Glomerular visceral epithelial cell (primary cell): ENCODE measurements around the gene SYT2.
"Not testable (repeated sequence)": the region's sequence is repeated elsewhere in the genome, so short reads cannot be mapped to it uniquely, and the experiment has no call there.

Source experiments
- DNase-seq: peaks from one replicate; pipeline ENCODE4 v3.0.0-alpha.2; 2016; ENCODE audit errors: extremely low spot score

The SYT2 gene

DNA sequence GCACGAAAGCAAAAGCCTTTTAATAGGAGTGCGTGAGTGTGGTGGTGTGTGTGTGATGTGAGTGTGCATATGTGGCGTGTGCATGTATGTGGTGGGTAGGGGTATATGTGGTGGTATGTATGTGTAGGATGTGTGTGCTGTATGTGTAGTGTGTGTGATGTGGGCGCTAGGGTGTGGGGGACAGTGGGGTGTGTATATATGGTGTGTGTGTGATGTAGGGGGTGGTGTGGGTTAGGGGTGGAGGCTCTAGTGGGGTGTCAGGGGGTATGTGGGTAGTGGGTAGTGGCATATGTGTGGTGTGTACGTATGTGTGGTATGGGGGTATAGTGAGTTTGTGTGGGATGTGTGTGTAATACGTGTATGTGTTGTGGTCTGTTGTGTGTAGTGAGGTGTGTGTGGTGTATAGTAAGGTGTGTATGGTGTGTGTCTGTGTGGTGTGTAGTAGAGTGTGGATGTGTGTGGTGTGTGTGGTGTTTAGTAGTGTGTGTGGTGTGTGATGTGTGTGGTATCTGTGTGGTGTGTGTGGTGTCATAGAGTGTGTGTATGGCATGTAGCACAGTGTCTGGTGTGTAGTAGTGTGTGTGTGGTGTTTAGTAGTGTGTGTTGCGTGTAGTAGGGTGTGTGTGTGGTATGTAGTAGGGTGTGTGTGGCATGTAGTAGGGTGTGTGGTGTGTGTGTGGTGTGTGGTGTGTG, 86.0 kb downstream of the SYT2 start:
- no peak for DNase-seq

- DNase-seq: not testable (repeated sequence)
Observed at GRCh38 chr1:202623476-202623875, 86.8 kb downstream of the SYT2 start.

DNA sequence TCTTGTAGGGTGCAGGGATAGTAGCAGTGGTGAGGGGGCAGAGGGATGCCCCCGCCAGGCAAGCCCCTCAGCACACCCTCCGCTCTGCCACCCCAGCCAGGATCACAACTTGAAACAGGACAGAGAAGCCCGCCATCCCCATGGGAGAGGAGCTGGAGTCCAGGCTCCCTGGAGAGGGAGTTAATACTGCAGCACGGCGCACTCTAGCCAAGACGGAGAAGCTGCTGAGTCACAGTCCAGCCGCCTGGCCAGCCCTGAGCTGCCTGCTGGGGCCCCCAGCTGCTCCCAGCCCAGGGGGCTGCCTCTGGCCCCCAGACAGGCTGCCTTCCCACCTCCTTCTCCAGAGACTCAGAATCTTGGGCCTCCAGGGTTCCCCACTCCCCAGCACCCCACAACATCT, 87.2 kb downstream of the SYT2 start:
- peak; percentile 47 for DNase-seq

DNA sequence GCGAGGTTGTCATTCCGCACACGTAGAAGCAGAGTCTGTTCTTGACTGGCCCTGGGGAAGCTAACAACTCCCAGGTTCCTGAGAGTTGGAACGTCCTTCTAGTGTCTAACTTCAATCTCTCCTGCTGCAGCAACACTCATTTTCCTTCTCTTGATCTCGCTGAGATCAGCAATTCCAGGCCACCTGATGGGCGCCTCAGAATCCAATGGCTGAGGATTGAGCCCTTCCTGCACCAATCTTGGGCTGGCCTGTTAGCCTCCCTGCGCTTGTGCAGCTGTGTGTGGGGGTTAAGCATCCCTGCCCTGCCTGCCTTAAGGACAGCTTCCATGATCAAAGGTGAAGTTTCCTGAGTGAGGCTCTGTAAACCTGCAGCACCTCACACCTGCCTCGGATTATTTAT, 87.9 kb downstream of the SYT2 start:
- no peak for DNase-seq

GRCh38 chr1:202621446-202621845, 88.8 kb downstream of the SYT2 start:
- no peak for DNase-seq

DNA sequence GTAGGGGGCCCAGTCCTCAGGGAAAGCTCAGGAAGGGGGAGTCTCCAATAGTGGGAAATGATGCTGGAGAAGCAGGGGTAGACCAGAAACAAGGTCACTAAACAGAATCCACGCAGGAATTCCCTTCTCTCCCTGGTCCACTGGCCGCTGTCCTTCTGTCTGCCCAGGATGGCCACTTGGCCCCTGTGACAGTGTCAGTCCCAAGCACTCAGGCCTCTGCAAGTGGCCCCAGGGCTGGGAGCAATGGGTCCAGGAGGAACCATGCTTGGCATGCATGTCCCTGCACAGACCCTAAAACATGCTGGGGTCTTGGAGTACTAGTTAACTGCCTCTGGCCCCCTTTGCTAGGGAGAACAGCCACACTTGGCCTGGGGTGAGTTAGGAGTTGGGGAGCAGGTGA, 90.2 kb downstream of the SYT2 start:
- not testable (repeated sequence) for DNase-seq

- no peak for DNase-seq
Observed at GRCh38 chr1:202619505-202619904, 90.7 kb downstream of the SYT2 start.

DNA sequence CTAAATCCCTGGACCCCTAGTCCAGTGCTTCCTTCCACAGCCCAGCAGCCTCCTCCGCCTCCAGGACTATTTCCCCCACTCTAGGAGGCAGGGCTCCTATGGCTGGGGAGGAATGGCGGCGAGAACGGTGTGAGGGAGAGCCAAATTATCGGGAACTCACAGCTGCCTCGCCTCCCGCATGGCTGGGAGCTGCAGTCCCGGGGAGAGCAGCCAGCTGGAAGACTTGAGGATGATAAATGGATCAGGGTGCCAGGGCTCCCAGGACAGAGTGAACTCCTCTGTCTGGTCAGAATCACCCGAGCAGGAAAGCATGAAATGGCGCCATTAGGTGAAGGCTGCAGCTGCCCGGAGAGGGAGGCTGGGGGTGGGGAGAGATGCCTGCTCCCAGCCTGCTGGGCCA, 91.2 kb downstream of the SYT2 start:
- DNase-seq: peak; percentile 67

DNA sequence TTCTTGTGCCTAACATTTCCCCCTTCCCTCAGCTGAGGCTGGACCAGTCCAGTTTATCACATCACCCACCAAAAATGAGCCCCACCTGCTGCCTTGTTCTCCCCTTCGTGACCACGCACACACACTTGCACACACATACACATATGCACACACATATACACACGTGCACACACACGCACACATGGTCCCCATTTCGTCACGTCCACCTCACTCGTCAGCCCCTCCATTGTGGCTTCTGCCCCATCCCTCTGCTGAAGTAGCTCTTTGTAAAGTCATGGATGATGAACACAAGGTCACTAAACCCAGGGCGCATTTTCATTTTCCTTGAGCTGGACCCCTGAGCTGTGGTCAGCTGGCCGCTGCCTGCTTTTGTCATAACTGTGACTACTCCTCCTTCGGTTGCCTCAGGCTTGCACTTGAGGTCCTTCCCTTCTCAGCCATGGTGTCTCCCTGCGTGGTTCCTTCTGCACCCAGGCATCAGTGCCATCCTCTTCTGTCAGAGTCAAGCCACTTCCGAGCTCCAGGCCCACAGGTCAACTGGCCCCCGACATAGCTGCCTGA, 93.8 kb downstream of the SYT2 start:
- no peak for DNase-seq

DNA sequence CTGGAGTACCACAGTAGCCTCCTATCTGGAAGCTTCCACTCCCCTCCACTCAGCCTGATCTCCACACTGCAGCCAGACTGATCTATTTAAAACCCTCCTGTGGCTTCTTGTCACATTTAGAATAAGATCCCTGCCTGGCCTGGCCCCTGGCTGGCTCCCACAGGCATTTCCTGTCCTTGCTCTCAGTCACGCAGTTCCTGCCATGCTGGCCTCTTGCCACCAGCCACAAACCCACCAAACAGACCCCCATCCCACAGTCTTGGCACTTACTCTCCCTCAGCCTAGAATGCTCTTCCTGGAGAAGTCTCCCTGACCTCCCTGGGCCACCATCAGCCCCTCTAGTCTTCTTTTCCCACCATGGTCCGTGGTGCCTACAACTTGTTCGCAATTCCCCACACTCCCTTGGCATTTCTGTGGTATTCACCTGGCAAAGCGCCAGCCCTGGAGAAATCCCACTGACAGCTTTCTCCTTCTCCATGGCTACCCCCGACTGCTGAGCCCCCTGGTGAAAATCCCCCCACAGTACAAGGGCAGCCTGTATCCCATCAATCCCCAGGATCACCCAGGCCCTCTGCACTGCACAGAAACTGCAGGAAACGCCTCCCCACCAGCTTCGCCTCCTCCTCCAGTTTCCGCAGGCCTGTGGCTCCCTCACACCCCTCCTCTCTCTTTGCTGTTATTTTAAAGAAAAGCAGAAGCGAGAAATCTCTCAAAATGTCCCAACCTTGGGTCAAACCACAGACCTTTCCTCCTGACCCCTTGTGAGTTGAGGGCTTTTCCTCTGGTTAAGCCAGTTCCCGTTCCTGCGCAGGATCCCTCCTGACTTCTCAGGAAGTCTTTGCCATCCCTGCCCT, 94.5 kb downstream of the SYT2 start:
- peak; percentile 94 for DNase-seq

GRCh38 chr1:202615208-202615500, 95.1 kb downstream of the SYT2 start:
- not testable (repeated sequence) for DNase-seq

DNA sequence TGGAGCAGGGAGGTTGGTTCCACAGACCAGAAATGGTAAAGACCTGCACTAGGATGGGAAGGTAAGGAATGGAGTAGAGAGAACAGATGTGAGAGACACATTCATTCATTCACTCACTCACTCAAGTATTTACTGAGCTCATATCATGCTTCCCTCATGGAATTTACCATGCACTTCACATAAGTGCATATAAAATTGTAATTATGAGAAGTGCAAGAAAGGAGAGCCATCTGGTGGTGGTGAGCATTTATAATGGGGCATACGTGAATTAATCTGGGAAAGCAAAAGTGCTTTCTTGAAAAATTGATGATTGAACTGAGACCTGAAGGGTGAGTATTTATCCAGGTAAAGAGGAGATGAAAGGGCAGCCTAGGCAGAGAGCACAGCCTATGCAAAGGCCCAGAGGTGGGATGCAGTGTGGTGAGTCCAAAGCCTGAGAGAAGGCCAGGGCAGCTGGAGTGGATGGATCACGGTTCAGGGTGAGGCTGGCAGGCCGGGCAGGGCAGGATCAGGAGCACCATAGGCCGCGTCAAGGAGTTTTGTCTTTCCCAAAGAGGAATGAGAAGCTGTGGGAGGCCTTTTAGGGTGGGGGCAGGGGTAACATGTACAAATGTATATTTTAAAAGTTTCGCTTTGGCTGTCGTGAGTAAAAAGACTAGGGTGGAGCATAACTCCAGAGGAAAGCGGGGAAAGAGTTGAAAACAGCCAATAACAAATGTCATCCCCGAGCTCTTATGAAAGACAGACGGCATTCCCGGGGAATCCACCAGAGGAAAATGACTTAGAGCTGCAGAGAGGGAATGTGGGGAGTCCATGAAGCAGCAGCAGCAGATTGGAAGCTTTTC, 95.7 kb downstream of the SYT2 start:
- not testable (repeated sequence) for DNase-seq

DNA sequence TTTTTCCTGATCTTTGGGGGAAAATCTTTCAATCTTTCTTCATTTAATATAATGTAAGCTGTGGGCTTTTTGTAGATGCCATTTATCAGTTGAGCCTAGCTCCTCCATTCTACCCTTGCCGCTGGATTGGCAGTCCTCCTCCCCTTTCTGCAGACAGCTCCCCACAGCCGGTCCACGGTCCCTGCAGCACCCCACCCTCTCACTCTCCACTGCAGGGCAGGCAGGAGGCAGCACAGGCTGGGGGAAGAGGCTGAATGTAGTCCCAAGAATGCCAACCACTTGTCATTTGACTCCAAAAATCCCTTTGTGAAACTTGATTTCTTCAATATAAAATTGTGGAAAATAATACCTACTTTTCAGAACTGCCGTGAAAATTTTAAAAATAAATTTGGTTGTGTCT, 96.7 kb downstream of the SYT2 start:
- no peak for DNase-seq

- DNase-seq: not testable (repeated sequence)
Observed at GRCh38 chr1:202612036-202612435, 98.2 kb downstream of the SYT2 start.

GRCh38 chr1:202605515-202605914, 104.7 kb downstream of the SYT2 start:
- DNase-seq: no peak

DNA sequence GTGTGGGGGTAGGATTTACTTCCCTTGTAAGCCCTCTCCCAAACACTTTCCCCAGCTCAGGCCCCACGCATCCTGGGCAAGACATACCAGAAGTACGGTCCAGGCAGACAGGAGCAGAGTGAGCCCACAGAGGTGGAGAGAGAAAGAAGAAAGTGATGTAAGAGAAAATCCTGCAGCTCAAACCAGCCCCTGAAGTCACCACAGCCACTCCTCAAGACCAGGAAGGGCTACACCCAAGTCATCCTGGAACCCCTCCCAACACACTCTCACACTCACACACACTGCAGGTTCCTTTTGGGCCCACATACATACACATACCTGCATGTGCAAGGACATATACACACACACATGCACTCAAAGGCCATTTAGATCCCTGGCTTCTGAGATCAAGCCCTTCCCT, 106.8 kb downstream of the SYT2 start:
- DNase-seq: no peak

- no peak for DNase-seq
Observed at GRCh38 chr1:202600432-202601041, 109.7 kb downstream of the SYT2 start.

DNA sequence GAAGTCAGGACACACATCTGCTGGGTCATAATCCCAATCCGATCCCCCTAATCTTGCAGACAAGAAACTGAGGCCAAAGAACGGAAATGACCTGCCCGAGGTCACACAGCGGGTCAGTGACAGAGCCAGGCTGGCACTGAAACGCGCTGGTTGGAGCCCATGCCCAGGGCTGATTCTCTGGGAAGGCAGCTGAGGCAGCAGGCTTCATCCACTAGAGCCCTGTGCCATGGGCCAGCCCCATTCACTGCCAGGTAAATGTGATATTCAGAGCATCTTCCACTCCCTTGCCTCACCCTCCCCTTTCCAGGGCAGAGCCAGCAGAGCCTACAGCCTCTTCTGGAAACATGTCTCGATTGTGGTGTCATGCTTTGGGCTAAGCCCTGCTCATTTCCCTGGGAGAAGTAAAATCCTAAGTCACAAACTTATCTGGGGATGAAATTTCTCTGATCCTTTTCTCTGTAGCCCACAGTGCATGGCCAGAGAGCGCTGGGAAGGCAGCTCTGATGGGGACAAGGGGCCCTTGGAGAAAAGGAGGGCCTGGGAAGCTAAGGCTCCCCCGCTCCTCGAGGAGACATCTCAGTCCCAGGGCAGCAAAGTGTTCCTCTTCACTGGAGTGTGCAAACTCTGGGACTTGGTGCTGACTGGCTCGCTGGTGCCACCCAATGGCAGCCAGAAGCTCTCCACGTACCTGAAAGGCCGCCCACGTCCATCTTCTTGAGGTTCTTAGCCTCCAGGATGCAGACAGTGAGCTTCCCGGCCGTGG, 110.4 kb downstream of the SYT2 start:
- peak; percentile 85 for DNase-seq

DNA sequence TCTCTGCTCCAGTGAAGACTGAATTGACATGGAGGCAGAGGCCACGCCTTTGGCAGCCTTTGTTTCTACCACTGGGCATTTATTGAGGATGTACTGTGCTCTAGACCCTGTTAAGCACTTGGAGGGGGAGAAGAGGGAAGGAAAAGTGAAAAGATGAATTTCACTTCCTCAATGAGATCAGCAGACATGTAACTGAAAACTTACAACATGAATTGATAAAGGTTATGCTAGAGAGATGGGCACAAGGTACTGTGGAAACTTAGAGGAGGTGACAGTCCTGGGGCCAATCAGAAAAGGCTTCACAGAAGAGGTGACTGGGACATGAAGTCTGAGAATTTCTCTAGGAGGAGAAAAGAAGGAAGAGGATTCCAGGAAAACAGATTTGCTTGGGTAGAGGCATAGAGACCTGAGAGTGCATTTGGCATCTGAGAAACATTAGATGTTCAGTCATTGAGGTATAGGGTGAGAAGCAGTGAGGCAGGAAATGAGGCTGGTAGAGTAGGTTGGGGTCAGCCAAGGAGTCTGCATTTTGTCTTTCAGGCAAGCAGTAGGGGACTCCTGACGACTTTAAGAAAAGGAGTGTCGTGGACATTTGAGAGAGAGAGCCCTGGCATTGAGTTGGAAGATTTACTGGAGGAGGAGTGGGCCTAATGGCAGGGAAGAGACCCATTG, 113.0 kb downstream of the SYT2 start:
- no peak for DNase-seq

DNA sequence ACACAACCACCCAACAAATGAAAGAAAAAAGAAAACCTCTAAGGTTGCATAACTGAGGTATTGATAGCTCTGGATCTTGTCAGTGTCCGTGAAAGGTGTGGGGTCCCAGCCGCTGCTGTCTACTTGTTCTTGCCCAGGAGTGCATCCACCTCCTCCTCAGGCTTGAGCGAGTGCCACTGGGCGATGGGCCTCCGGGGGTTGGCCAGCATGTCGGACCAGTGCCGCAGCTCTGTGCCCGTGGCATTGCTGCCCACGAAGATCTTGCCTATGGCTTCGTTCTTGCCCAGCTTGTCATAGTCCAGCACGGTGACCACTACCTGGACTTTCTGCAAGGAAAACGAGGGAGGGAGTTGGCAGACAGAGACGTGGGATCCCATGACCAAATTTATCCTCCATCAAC, 113.6 kb downstream of the SYT2 start:
- DNase-seq: no peak
